ENCODE data around the gene TPD52L1.
"Not testable (repeated sequence)": the region's sequence is repeated elsewhere in the genome, so short reads cannot be mapped to it uniquely, and the experiment has no call there.

Gene TPD52L1

GRCh38 chr6:125274935-125275334 is 121.4 kb downstream of the TPD52L1 start:
- DNase-seq, result no peak

- DNase-seq, result no peak
Observed at GRCh38 chr6:125275779-125276178, 122.2 kb downstream of the TPD52L1 start.

- no peak for DNase-seq
Observed at GRCh38 chr6:125277838-125278237, 124.3 kb downstream of the TPD52L1 start.

- DNase-seq, result no peak
Observed at GRCh38 chr6:125279961-125280360, 126.4 kb downstream of the TPD52L1 start.

GRCh38 chr6:125280370-125281035 is 126.9 kb downstream of the TPD52L1 start:
- DNase-seq, result not testable (repeated sequence)

GRCh38 chr6:125282470-125282869 is 128.9 kb downstream of the TPD52L1 start:
- not testable (repeated sequence) for DNase-seq

- DNase-seq, result no peak
Observed at GRCh38 chr6:125285353-125285752, 131.8 kb downstream of the TPD52L1 start.

- DNase-seq, result no peak
Observed at GRCh38 chr6:125285936-125286335, 132.4 kb downstream of the TPD52L1 start.

GRCh38 chr6:125287718-125288117 is 134.1 kb downstream of the TPD52L1 start:
- DNase-seq, result no peak

- DNase-seq, result no peak
Observed at GRCh38 chr6:125293587-125293986, 140.0 kb downstream of the TPD52L1 start.

- DNase-seq, result no peak
Observed at GRCh38 chr6:125294036-125294435, 140.5 kb downstream of the TPD52L1 start.

GRCh38 chr6:125294925-125295324 is 141.4 kb downstream of the TPD52L1 start:
- DNase-seq, result no peak

- DNase-seq, result no peak
Observed at GRCh38 chr6:125296471-125296870, 142.9 kb downstream of the TPD52L1 start.

- DNase-seq, result no peak
Observed at GRCh38 chr6:125299257-125299656, 145.7 kb downstream of the TPD52L1 start.

GRCh38 chr6:125300992-125301434 is 147.4 kb downstream of the TPD52L1 start:
- DNase-seq, result no peak

- DNase-seq, result peak; percentile 47
Observed at GRCh38 chr6:125301435-125302391, 148.1 kb downstream of the TPD52L1 start, which contains the start of gene HDDC2. HDDC2 (minus strand) TSS chr6:125301967; CDS start chr6:125301932, 35 bp downstream.

GRCh38 chr6:125302840-125303511 is 149.4 kb downstream of the TPD52L1 start:
- no peak for DNase-seq

GRCh38 chr6:125303512-125303854 is 149.9 kb downstream of the TPD52L1 start:
- DNase-seq, result no peak

- no peak for DNase-seq
Observed at GRCh38 chr6:125304970-125305660, 151.5 kb downstream of the TPD52L1 start.

- DNase-seq, result no peak
Observed at GRCh38 chr6:125306756-125307149, 153.2 kb downstream of the TPD52L1 start.

GRCh38 chr6:125307150-125307838 is 153.7 kb downstream of the TPD52L1 start:
- no peak for DNase-seq

All from stimulated activated CD4-positive, alpha-beta T cell treated with anti-CD3 and anti-CD28 coated beads, Interleukin-1b, Interleukin-23, amount 100 ng/mL, for 48 hours (primary cell).